Vagina (tissue), 2 donors: ENCODE measurements around the gene INPP5A.

Experiments used
- POLR2AphosphoS5 ChIP-seq, 2 donors: sonication (generic); formaldehyde crosslinking; IDR thresholded peaks; one replicate each; pipeline ENCODE4 v1.9.0; 2017; ENCODE audit warnings: antibody characterized with exemption in 2 of 2, mild to moderate bottlenecking in 2 of 2, low read depth in 1 of 2; ENCODE audit not compliant: insufficient read depth in 1 of 2
- TF ChIP-seq, protein P1 (sequence below), 3 experiments: fragments of 450-650 bp in 2 of 3; fragments of 200-600 bp in 1 of 3; sonication (generic) in 1 of 3; IDR thresholded peaks; one replicate each; pipeline ENCODE4 v1.5.1; 2017 to 2019; ENCODE audit warnings: antibody characterized with exemption in 3 of 3, mild to moderate bottlenecking in 2 of 3, moderate library complexity in 2 of 3

DNA sequence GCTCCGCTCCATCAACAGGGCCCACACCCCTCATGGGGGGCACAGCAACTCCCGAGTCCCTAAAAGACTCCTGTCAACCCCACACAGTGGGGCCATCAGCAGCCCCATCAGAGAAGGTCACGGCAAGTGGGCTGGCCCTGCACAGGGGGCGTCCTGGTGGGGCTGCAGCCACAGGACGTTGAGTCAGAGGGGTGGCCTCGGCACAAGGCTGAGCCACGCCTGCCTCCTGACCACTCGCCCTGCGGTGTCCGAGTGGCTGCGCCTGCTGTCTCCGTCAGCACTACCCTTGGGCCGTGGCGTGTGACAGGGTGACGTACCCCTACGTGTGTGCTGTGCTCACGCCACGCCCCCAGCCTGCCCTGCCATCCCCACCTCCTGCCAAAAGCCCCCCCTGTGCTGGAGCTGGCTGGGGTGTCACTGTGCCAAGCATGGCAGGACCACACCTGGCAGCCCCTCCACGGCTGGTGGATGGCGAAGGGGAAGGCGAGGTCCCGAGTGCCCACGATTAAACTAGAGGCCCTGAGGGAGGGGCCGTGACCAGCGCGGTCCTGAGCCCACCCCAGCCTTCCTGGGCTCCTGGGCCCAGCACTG, 274.4 kb downstream of the INPP5A start:
- TF ChIP-seq, protein P1, sequence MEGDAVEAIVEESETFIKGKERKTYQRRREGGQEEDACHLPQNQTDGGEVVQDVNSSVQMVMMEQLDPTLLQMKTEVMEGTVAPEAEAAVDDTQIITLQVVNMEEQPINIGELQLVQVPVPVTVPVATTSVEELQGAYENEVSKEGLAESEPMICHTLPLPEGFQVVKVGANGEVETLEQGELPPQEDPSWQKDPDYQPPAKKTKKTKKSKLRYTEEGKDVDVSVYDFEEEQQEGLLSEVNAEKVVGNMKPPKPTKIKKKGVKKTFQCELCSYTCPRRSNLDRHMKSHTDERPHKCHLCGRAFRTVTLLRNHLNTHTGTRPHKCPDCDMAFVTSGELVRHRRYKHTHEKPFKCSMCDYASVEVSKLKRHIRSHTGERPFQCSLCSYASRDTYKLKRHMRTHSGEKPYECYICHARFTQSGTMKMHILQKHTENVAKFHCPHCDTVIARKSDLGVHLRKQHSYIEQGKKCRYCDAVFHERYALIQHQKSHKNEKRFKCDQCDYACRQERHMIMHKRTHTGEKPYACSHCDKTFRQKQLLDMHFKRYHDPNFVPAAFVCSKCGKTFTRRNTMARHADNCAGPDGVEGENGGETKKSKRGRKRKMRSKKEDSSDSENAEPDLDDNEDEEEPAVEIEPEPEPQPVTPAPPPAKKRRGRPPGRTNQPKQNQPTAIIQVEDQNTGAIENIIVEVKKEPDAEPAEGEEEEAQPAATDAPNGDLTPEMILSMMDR (IDR thresholded peaks at IDR 0.05), result no peak
- no peak for TF ChIP-seq POLR2AphosphoS5 (IDR thresholded peaks at IDR 0.05; ENCODE audit: insufficient read depth in 1 of 2, low read depth in 1 of 2)
